Kidney (tissue), 14 donors: ENCODE results near the gene OXLD1. TPM values are rescaled to one million over a fixed set of nuclear protein-coding genes. Genes with fewer than 3 reads are reported as not detected.
A peak's percentile ranks its signal among the peaks of the same experiment; 100 is the strongest.

Source experiments
- DNase-seq, 5 donors: peaks; one replicate each; pipeline ENCODE4 v3.0.0-alpha.2; 2013 to 2020
- FAIRE-seq: peaks from 2 replicates; lab custom pipeline; 2012; peaks lifted over from hg19 to GRCh38; lab: Jason Lieb, UNC
- H3K27ac ChIP-seq, 2 donors: one replicate each; pipeline ENCODE4 v1.7.0; 2013; ENCODE audit warnings: low read depth in 2 of 2, low read length in 2 of 2, inconsistent platforms in 1 of 2
- H3K27me3 ChIP-seq: one replicate; pipeline ENCODE4 v1.7.1; 2013; ENCODE audit warnings: low read length, inconsistent platforms; ENCODE audit not compliant: control insufficient read depth, insufficient read depth
- H3K36me3 ChIP-seq, 3 donors: one replicate each; pipeline versions ENCODE4 v1.7.0 to v1.7.1; 2013; ENCODE audit warnings: low read length in 3 of 3, control low read depth in 1 of 3, inconsistent platforms in 1 of 3; ENCODE audit not compliant: insufficient read depth in 3 of 3, control insufficient read depth in 2 of 3
- H3K4me1 ChIP-seq, 3 donors: one replicate each; pipeline versions ENCODE4 v1.7.0 to v1.7.1; 2013; ENCODE audit warnings: low read length in 3 of 3, inconsistent platforms in 1 of 3, low read depth in 1 of 3; ENCODE audit not compliant: control insufficient read depth in 2 of 3, insufficient read depth in 2 of 3
- H3K4me3 ChIP-seq, 3 donors: one replicate each; pipeline versions ENCODE4 v1.7.0 to v1.8.1; 2013; ENCODE audit warnings: low read length in 3 of 3, control low read depth in 1 of 3, inconsistent platforms in 1 of 3
- H3K9ac ChIP-seq, 3 donors: one replicate each; pipeline versions ENCODE4 v1.7.0 to v1.7.1; 2013; ENCODE audit warnings: low read length in 3 of 3, control low read depth in 1 of 3, inconsistent platforms in 1 of 3
- H3K9me3 ChIP-seq, 3 donors: one replicate each; pipeline versions ENCODE4 v1.7.0 to v1.7.1; 2013; ENCODE audit warnings: low read length in 3 of 3, control low read depth in 1 of 3, inconsistent platforms in 1 of 3; ENCODE audit not compliant: control insufficient read depth in 2 of 3, insufficient read depth in 1 of 3
- intact Hi-C: fragments of 100-400 bp; cut with DNase I; formaldehyde crosslinking; loops from one replicate; pipeline ENCODE4 v1.11.1; 2022
- polyA plus RNA-seq: library from polyadenylated mRNA; stranded (reverse); fragments of 350-450 nt; fragmentation: Illumina TruSeq; extraction: RNeasy Lipid Tissue Mini Kit (QIAGEN cat#74804); gene quantifications from one replicate; pipeline ENCODE4 v1.2.3, GENCODE V29; 2014; ENCODE audit warnings: low read depth, low replicate concordance; ENCODE audit not compliant: insufficient read depth
- total RNA-seq: library from RNA; stranded (reverse); fragmentation: NEBNext Ultra II Directional; extraction: Animal tissue kit (Norgen Biotek cat#: 25700); gene quantifications from one replicate; pipeline ENCODE4 v1.2.1, GENCODE V29; 2021
- TF ChIP-seq, protein P1 (sequence below): IDR thresholded peaks from 3 replicates; pipeline ENCODE4 v1.5.1; 2012; ENCODE audit warnings: mild to moderate bottlenecking, moderate library complexity, borderline replicate concordance; ENCODE audit not compliant: insufficient read depth; ENCODE audit errors: extremely low read depth
- donor health status: control.
- donor health status: control.
- donor health status: control.
- donor health status: control.
- donor health status: control.
- donor health status: DM: yes; HTN: yes; CAD: no.
- donor health status: Normal renal cell carcinoma (clear cell type).

OXLD1 gene
- total and polyA plus RNA-seq, 2 donors from 2014 or later, result 28.2 to 51.9 TPM

DNA sequence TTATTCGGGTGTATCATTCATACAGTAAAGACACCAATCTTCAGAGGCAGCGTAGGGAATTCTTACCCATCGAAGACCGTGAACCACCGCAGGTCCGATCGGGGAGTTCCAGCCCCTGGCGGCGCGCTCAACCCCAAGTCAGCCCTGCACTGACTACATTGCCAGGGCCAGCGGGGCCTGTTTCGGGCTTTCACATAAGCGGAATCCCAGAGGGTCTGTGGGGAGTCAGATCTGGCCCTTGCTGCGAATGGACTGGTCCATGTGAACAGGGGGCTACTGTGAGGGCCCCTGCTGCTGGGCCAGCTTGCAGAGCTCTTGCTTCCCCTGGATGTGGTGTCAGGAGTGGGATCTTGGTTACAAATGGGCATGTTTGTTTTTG lies 17.7 kb downstream of the OXLD1 start:
- Histone ChIP-seq H3K9me3 (peaks cover 0 to 1% (median 0%) of the 10 kb centered on the region in 3 donors), H3K27ac (no peak overlapping the region), H3K27me3 (peaks cover 11% of the 10 kb centered on the region), H3K4me1 (no peaks in the 10 kb centered on the region), H3K36me3 (peaks cover 2 to 3% (median 3%) of the 10 kb centered on the region in 3 donors), H3K4me3 (no peak overlapping the region), H3K9ac (no peak overlapping the region)
- TF ChIP-seq, protein P1, sequence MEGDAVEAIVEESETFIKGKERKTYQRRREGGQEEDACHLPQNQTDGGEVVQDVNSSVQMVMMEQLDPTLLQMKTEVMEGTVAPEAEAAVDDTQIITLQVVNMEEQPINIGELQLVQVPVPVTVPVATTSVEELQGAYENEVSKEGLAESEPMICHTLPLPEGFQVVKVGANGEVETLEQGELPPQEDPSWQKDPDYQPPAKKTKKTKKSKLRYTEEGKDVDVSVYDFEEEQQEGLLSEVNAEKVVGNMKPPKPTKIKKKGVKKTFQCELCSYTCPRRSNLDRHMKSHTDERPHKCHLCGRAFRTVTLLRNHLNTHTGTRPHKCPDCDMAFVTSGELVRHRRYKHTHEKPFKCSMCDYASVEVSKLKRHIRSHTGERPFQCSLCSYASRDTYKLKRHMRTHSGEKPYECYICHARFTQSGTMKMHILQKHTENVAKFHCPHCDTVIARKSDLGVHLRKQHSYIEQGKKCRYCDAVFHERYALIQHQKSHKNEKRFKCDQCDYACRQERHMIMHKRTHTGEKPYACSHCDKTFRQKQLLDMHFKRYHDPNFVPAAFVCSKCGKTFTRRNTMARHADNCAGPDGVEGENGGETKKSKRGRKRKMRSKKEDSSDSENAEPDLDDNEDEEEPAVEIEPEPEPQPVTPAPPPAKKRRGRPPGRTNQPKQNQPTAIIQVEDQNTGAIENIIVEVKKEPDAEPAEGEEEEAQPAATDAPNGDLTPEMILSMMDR, result no peak
- DNase-seq (no peak), FAIRE-seq (no peak)
- intact Hi-C loops, result no loop called here

DNA sequence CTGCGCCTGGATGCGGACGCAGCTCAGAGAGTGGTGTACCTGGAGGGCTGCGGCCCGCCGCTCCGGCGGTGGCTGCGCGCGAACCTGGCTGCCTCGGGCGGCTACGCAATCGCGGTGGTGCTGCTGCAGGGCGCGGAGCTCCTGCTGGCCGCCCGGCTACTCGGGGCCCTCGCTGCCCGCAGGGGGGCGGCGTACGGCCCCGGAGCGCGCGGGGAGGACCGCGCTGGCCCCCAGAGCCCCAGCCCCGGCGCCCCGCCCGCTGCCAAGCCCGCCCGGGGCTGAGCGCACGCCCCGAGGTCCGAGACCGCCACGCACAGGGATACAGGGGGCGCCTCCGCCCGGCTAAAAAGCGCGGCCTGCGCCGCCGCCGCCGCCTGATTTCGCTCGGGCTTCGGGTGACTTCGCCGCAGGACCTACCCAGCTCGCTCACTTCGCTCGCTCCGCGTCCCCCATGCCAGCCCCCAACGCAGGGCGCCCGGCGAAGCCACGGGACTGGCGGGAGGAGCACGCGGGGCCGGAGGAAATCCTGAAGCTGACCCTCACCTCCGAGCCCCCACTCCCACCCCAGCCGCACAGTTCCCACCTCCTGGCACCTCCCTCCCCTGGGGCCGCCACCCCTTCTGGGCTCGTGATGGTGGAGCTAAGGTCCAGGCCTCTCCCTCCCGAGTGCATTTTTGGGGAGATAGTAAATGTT lies 18.2 kb downstream of the OXLD1 start:
- Histone ChIP-seq H3K27ac (no peak overlapping the region), H3K4me1 (no peaks in the 10 kb centered on the region), H3K9me3 (peaks cover 0 to 1% (median 0%) of the 10 kb centered on the region in 3 donors), H3K27me3 (peaks cover 11% of the 10 kb centered on the region), H3K4me3 (no peak overlapping the region), H3K9ac (no peak overlapping the region), H3K36me3 (peaks cover 2 to 3% (median 3%) of the 10 kb centered on the region in 3 donors)
- TF ChIP-seq, protein P1, result no peak
- FAIRE-seq (no peak), DNase-seq (peak in 2 of 5 donors; percentile 13 to 49)
- intact Hi-C loops, result no loop called here

DNA sequence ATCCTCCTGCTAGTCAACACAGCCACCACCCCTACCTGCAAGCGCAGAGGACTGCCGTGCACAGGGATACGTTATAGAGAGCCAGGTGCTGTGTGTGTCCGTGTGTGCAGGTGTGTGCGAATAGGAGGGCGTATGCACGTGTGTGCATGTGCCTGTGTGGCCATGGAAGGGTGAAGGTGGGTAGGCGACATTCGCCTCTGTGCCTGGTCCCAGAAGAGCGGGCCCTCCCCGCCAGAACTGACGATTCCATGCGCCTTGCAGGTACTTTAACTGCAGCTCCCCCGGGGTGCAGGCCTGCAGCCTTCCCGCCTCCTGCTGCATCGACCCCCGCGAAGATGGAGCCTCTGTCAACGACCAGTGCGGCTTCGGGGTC lies 18.8 kb downstream of the OXLD1 start:
- H3K9me3 ChIP-seq, result peaks cover 0 to 1% (median 0%) of the 10 kb centered on the region in 3 donors
- H3K9ac ChIP-seq, result no peak overlapping the region
- FAIRE-seq (no peak), DNase-seq (no peak)
- TF ChIP-seq, protein P1, result no peak
- no peak overlapping the region for H3K4me3 ChIP-seq
- no peak overlapping the region for H3K27ac ChIP-seq
- intact Hi-C loops, result no loop called here
- H3K36me3 ChIP-seq, result peaks cover 2 to 3% (median 3%) of the 10 kb centered on the region in 3 donors
- H3K27me3 ChIP-seq, result peaks cover 11% of the 10 kb centered on the region
- H3K4me1 ChIP-seq, result no peaks in the 10 kb centered on the region
